ENCODE measurements around the gene PLEKHM1.

The PLEKHM1 gene

GRCh38 chr17:45410144-45411091 is 80.1 kb downstream of the PLEKHM1 start:
- DNase-seq, result peak; percentile 81
- Mint-ChIP-seq H3K4me1 (ENCODE audit: low read depth) (peaks cover 47% of the 10 kb centered on the region), H3K9me3 (no peaks in the 10 kb centered on the region), H3K27ac (peak overlapping the region; percentile 99), H3K27me3 (no peaks in the 10 kb centered on the region), H3K4me3 (peak overlapping the region; percentile 99), H3K36me3 (ENCODE audit: low read depth) (peaks cover 38% of the 10 kb centered on the region)

- Mint-ChIP-seq H3K36me3 (ENCODE audit: low read depth) (peaks cover 42% of the 10 kb centered on the region), H3K27ac (peak overlapping the region; percentile 99), H3K9me3 (no peaks in the 10 kb centered on the region), H3K4me1 (ENCODE audit: low read depth) (peaks cover 47% of the 10 kb centered on the region), H3K4me3 (peak overlapping the region; percentile 99), H3K27me3 (no peaks in the 10 kb centered on the region)
- peak; percentile 52 for DNase-seq
Observed at GRCh38 chr17:45409659-45410076, 80.9 kb downstream of the PLEKHM1 start.

- Mint-ChIP-seq H3K27me3 (no peaks in the 10 kb centered on the region), H3K36me3 (ENCODE audit: low read depth) (peaks cover 50% of the 10 kb centered on the region), H3K27ac (peak overlapping the region; percentile 99), H3K4me3 (peak overlapping the region; percentile 99), H3K4me1 (ENCODE audit: low read depth) (peaks cover 47% of the 10 kb centered on the region), H3K9me3 (no peaks in the 10 kb centered on the region)
- no peak for DNase-seq
Observed at GRCh38 chr17:45408611-45409421, 81.7 kb downstream of the PLEKHM1 start.

- no peaks in the 10 kb centered on the region for H3K27me3 Mint-ChIP-seq
- DNase-seq, result no peak
- no peak overlapping the region for H3K4me3 Mint-ChIP-seq
- H3K27ac Mint-ChIP-seq, result peak overlapping the region; percentile 7
- peaks cover 37% of the 10 kb centered on the region for H3K4me1 Mint-ChIP-seq (ENCODE audit: low read depth)
- H3K9me3 Mint-ChIP-seq, result no peaks in the 10 kb centered on the region
- H3K36me3 Mint-ChIP-seq (ENCODE audit: low read depth), result peaks cover 76% of the 10 kb centered on the region
Observed at GRCh38 chr17:45406107-45406506, 84.4 kb downstream of the PLEKHM1 start.

- no peaks in the 10 kb centered on the region for H3K9me3 Mint-ChIP-seq
- H3K4me1 Mint-ChIP-seq (ENCODE audit: low read depth), result peaks cover 31% of the 10 kb centered on the region
- no peak for DNase-seq
- H3K27ac Mint-ChIP-seq, result peak overlapping the region; percentile 7
- H3K36me3 Mint-ChIP-seq (ENCODE audit: low read depth), result peaks cover 82% of the 10 kb centered on the region
- H3K27me3 Mint-ChIP-seq, result no peaks in the 10 kb centered on the region
- no peak overlapping the region for H3K4me3 Mint-ChIP-seq
Observed at GRCh38 chr17:45405250-45406086, 85.1 kb downstream of the PLEKHM1 start.

- H3K9me3 Mint-ChIP-seq, result no peaks in the 10 kb centered on the region
- H3K4me1 Mint-ChIP-seq (ENCODE audit: low read depth), result peaks cover 29% of the 10 kb centered on the region
- no peak overlapping the region for H3K4me3 Mint-ChIP-seq
- H3K27ac Mint-ChIP-seq, result peak overlapping the region; percentile 30
- no peaks in the 10 kb centered on the region for H3K27me3 Mint-ChIP-seq
- DNase-seq, result no peak
- H3K36me3 Mint-ChIP-seq (ENCODE audit: low read depth), result peaks cover 84% of the 10 kb centered on the region
Observed at GRCh38 chr17:45404870-45405249, 85.7 kb downstream of the PLEKHM1 start.

- DNase-seq, result no peak
- Mint-ChIP-seq H3K4me3 (no peak overlapping the region), H3K36me3 (ENCODE audit: low read depth) (peaks cover 84% of the 10 kb centered on the region), H3K4me1 (ENCODE audit: low read depth) (peaks cover 25% of the 10 kb centered on the region), H3K9me3 (no peaks in the 10 kb centered on the region), H3K27me3 (no peaks in the 10 kb centered on the region), H3K27ac (peak overlapping the region; percentile 14)
Observed at GRCh38 chr17:45403906-45404490, 86.5 kb downstream of the PLEKHM1 start.

GRCh38 chr17:45402916-45403315 is 87.6 kb downstream of the PLEKHM1 start:
- Mint-ChIP-seq H3K9me3 (no peaks in the 10 kb centered on the region), H3K27ac (peak overlapping the region; percentile 11), H3K27me3 (no peaks in the 10 kb centered on the region), H3K4me1 (ENCODE audit: low read depth) (peaks cover 15% of the 10 kb centered on the region), H3K36me3 (ENCODE audit: low read depth) (peaks cover 84% of the 10 kb centered on the region), H3K4me3 (no peak overlapping the region)
- DNase-seq, result no peak

- H3K27me3 Mint-ChIP-seq, result no peaks in the 10 kb centered on the region
- H3K9me3 Mint-ChIP-seq, result no peaks in the 10 kb centered on the region
- peaks cover 89% of the 10 kb centered on the region for H3K36me3 Mint-ChIP-seq (ENCODE audit: low read depth)
- peak overlapping the region; percentile 76 for H3K27ac Mint-ChIP-seq
- no peak overlapping the region for H3K4me3 Mint-ChIP-seq
- no peaks in the 10 kb centered on the region for H3K4me1 Mint-ChIP-seq (ENCODE audit: low read depth)
- DNase-seq, result no peak
Observed at GRCh38 chr17:45398800-45399199, 91.7 kb downstream of the PLEKHM1 start.

GRCh38 chr17:45397796-45398195 is 92.7 kb downstream of the PLEKHM1 start:
- Mint-ChIP-seq H3K4me1 (ENCODE audit: low read depth) (no peaks in the 10 kb centered on the region), H3K9me3 (no peaks in the 10 kb centered on the region), H3K4me3 (no peak overlapping the region), H3K36me3 (ENCODE audit: low read depth) (peaks cover 82% of the 10 kb centered on the region), H3K27ac (peak overlapping the region; percentile 59), H3K27me3 (no peaks in the 10 kb centered on the region)
- DNase-seq, result no peak

- no peak for DNase-seq
- Mint-ChIP-seq H3K9me3 (no peaks in the 10 kb centered on the region), H3K27me3 (no peaks in the 10 kb centered on the region), H3K4me1 (ENCODE audit: low read depth) (no peaks in the 10 kb centered on the region), H3K27ac (no peak overlapping the region), H3K4me3 (no peak overlapping the region), H3K36me3 (ENCODE audit: low read depth) (peaks cover 71% of the 10 kb centered on the region)
Observed at GRCh38 chr17:45396496-45397205, 93.9 kb downstream of the PLEKHM1 start.

- no peaks in the 10 kb centered on the region for H3K27me3 Mint-ChIP-seq
- H3K27ac Mint-ChIP-seq, result no peak overlapping the region
- peaks cover 63% of the 10 kb centered on the region for H3K36me3 Mint-ChIP-seq (ENCODE audit: low read depth)
- no peaks in the 10 kb centered on the region for H3K4me1 Mint-ChIP-seq (ENCODE audit: low read depth)
- DNase-seq, result no peak
- H3K4me3 Mint-ChIP-seq, result no peak overlapping the region
- no peaks in the 10 kb centered on the region for H3K9me3 Mint-ChIP-seq
Observed at GRCh38 chr17:45395569-45396415, 94.7 kb downstream of the PLEKHM1 start.

Measured in activated T-cell treated with anti-CD3 and anti-CD28 coated beads, Interleukin-2, amount 50 U/mL, for 24 hours (primary cell).